ENCODE results near the gene TUT1.
"Not testable (repeated sequence)": the region's sequence is repeated elsewhere in the genome, so short reads cannot be mapped to it uniquely, and the experiment has no call there.

Gene TUT1

GRCh38 chr11:62591448-62592145, at the start of gene TUT1:
TUT1 (minus strand) TSS chr11:62591523; CDS start chr11:62591485, 38 bp downstream.
- peak; percentile 97 for DNase-seq (ENCODE audit: low read depth, low spot score)

- DNase-seq (ENCODE audit: low read depth, low spot score): no peak
Observed at GRCh38 chr11:62632492-62632891, 41.2 kb upstream of the TUT1 start.

GRCh38 chr11:62627713-62628112, 36.4 kb upstream of the TUT1 start:
- no peak for DNase-seq (ENCODE audit: low read depth, low spot score)

GRCh38 chr11:62622476-62623089, 31.3 kb upstream of the TUT1 start:
- no peak for DNase-seq (ENCODE audit: low read depth, low spot score)

GRCh38 chr11:62621567-62622470, 30.5 kb upstream of the TUT1 start, which contains the start of gene B3GAT3:
B3GAT3 (minus strand) TSS chr11:62621986; CDS start chr11:62621947, 39 bp downstream.
- peak; percentile 95 for DNase-seq (ENCODE audit: low read depth, low spot score)

GRCh38 chr11:62621027-62621566, 29.8 kb upstream of the TUT1 start:
- DNase-seq (ENCODE audit: low read depth, low spot score): no peak

- not testable (repeated sequence) for DNase-seq (ENCODE audit: low read depth, low spot score)
Observed at GRCh38 chr11:62616957-62617356, 25.6 kb upstream of the TUT1 start.

- DNase-seq (ENCODE audit: low read depth, low spot score): no peak
Observed at GRCh38 chr11:62615521-62615920, 24.2 kb upstream of the TUT1 start.

GRCh38 chr11:62614275-62614674, 23.0 kb upstream of the TUT1 start:
- DNase-seq (ENCODE audit: low read depth, low spot score): no peak

GRCh38 chr11:62613291-62613778, 22.0 kb upstream of the TUT1 start:
- DNase-seq (ENCODE audit: low read depth, low spot score): no peak

- DNase-seq (ENCODE audit: low read depth, low spot score): no peak
Observed at GRCh38 chr11:62612366-62613290, 21.3 kb upstream of the TUT1 start, which contains the start of the genes EML3 and ROM1. EML3 (minus strand) TSS chr11:62612775; CDS start chr11:62612457, 318 bp downstream. ROM1 (plus strand) TSS chr11:62613257; CDS start chr11:62613282, 25 bp downstream.

- DNase-seq (ENCODE audit: low read depth, low spot score): no peak
Observed at GRCh38 chr11:62611705-62612365, 20.5 kb upstream of the TUT1 start.

- no peak for DNase-seq (ENCODE audit: low read depth, low spot score)
Observed at GRCh38 chr11:62610814-62611704, 19.7 kb upstream of the TUT1 start.

GRCh38 chr11:62610403-62610802, 19.1 kb upstream of the TUT1 start:
- DNase-seq (ENCODE audit: low read depth, low spot score): no peak

GRCh38 chr11:62608776-62609175, 17.5 kb upstream of the TUT1 start:
- no peak for DNase-seq (ENCODE audit: low read depth, low spot score)

GRCh38 chr11:62607714-62608113, 16.4 kb upstream of the TUT1 start:
- no peak for DNase-seq (ENCODE audit: low read depth, low spot score)

- no peak for DNase-seq (ENCODE audit: low read depth, low spot score)
Observed at GRCh38 chr11:62605902-62606301, 14.6 kb upstream of the TUT1 start.

GRCh38 chr11:62605467-62605866, 14.1 kb upstream of the TUT1 start:
- no peak for DNase-seq (ENCODE audit: low read depth, low spot score)

All from smooth muscle cell of the brain vasculature (primary cell).